Measurements from ENCODE around the gene MRM3. TPM values are rescaled to one million over a fixed set of nuclear protein-coding genes. Genes with fewer than 3 reads are reported as not detected.

Gene MRM3
- total RNA-seq, 1 donor from 2014 or later: 7.2 TPM

DNA sequence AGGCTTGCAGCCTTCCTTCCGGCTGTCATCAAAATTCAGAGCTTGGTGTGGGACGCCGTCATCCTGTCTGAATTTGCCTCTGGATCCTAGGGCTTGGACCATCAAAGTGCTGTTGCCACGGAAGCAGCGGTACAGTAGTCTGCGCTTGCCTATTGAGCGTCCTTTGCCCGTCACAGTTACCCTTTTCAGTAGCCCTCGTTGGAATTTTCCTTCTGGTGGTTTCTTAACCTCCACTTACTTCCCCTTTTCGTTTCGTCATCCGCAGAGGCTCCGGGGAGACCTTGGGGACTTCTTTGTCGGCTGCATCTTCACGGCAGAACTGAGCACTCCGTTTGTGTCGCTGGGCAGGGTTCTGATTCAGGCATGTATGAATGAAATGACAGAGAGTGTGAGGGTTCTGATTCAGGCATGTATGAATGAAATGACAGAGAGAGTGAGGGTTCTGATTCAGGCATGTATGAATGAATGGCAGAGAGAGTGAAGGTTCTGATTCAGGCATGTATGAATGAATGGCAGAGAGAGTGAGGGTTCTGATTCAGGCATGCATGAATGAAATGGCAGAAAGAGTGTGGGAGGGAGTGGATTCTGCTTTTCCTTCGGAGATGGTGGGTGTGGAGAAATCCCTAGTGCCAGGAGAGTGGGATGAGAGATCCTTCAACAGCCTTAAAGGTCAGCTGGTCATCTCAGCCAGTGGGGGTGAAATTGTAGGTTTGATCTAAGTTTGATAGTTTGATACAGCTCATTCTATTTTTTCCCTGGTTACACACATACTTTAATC lies 41.7 kb upstream of the MRM3 start:
- Mint-ChIP-seq H3K9me3 (ENCODE audit: low read depth) (no peaks in the 10 kb centered on the region), H3K4me1 (ENCODE audit: low read depth) (no peaks in the 10 kb centered on the region), H3K27me3 (ENCODE audit: low read depth) (no peaks in the 10 kb centered on the region), H3K36me3 (ENCODE audit: low read depth) (peaks cover 26% of the 10 kb centered on the region), H3K27ac (ENCODE audit: unreplicated experiment) (no peak overlapping the region), H3K4me3 (ENCODE audit: unreplicated experiment) (no peak overlapping the region)
- TF ChIP-seq, protein P1, sequence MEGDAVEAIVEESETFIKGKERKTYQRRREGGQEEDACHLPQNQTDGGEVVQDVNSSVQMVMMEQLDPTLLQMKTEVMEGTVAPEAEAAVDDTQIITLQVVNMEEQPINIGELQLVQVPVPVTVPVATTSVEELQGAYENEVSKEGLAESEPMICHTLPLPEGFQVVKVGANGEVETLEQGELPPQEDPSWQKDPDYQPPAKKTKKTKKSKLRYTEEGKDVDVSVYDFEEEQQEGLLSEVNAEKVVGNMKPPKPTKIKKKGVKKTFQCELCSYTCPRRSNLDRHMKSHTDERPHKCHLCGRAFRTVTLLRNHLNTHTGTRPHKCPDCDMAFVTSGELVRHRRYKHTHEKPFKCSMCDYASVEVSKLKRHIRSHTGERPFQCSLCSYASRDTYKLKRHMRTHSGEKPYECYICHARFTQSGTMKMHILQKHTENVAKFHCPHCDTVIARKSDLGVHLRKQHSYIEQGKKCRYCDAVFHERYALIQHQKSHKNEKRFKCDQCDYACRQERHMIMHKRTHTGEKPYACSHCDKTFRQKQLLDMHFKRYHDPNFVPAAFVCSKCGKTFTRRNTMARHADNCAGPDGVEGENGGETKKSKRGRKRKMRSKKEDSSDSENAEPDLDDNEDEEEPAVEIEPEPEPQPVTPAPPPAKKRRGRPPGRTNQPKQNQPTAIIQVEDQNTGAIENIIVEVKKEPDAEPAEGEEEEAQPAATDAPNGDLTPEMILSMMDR (IDR thresholded peaks at IDR 0.05): no peak
- DNase-seq (ENCODE audit: low spot score): no peak

GRCh38 chr17:742147-742793 lies 39.9 kb upstream of the MRM3 start:
- H3K36me3 Mint-ChIP-seq (ENCODE audit: low read depth): peaks cover 28% of the 10 kb centered on the region
- H3K9me3 Mint-ChIP-seq (ENCODE audit: low read depth): no peaks in the 10 kb centered on the region
- peak overlapping the region; percentile 25 for H3K27ac Mint-ChIP-seq (ENCODE audit: unreplicated experiment)
- no peak for DNase-seq (ENCODE audit: low spot score)
- TF ChIP-seq, protein P1 (IDR thresholded peaks at IDR 0.05): no peak
- no peaks in the 10 kb centered on the region for H3K27me3 Mint-ChIP-seq (ENCODE audit: low read depth)
- H3K4me3 Mint-ChIP-seq (ENCODE audit: unreplicated experiment): no peak overlapping the region
- no peaks in the 10 kb centered on the region for H3K4me1 Mint-ChIP-seq (ENCODE audit: low read depth)

- TF ChIP-seq, protein P1 (IDR thresholded peaks at IDR 0.05): no peak
Measured at GRCh38 chr17:743139-743538, 39.0 kb upstream of the MRM3 start.

DNA sequence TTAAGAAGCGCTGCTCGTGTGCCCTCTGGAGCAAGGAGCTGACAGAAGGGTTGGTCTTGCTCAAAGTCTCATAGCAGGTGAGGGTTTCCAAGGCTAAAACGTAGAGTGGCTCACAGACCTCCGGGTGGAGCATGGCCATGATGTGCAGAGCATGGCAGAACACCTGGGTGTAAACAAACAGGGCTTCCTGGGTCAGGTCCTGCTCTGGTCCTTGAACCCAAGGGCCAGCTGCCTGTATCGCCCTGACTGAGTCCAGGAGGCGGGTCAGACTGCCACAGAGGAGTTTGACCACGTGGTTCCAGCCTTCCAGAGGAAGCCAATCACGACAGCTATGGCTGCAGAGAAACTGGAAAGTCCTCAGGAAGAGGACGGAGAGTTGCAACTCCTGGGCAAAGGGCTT lies 37.2 kb upstream of the MRM3 start:
- peaks cover 3% of the 10 kb centered on the region for H3K4me1 Mint-ChIP-seq (ENCODE audit: low read depth)
- no peaks in the 10 kb centered on the region for H3K9me3 Mint-ChIP-seq (ENCODE audit: low read depth)
- no peak for DNase-seq (ENCODE audit: low spot score)
- peaks cover 21% of the 10 kb centered on the region for H3K36me3 Mint-ChIP-seq (ENCODE audit: low read depth)
- H3K4me3 Mint-ChIP-seq (ENCODE audit: unreplicated experiment): no peak overlapping the region
- TF ChIP-seq, protein P1 (IDR thresholded peaks at IDR 0.05): no peak
- H3K27ac Mint-ChIP-seq (ENCODE audit: unreplicated experiment): no peak overlapping the region
- H3K27me3 Mint-ChIP-seq (ENCODE audit: low read depth): no peaks in the 10 kb centered on the region

More at GRCh38 chr17:743139-743538, 39.0 kb upstream of the MRM3 start:
- Mint-ChIP-seq H3K36me3 (ENCODE audit: low read depth) (peaks cover 25% of the 10 kb centered on the region), H3K27ac (ENCODE audit: unreplicated experiment) (no peak overlapping the region), H3K27me3 (ENCODE audit: low read depth) (no peaks in the 10 kb centered on the region), H3K4me1 (ENCODE audit: low read depth) (no peaks in the 10 kb centered on the region), H3K9me3 (ENCODE audit: low read depth) (no peaks in the 10 kb centered on the region), H3K4me3 (ENCODE audit: unreplicated experiment) (no peak overlapping the region)
- no peak for DNase-seq (ENCODE audit: low spot score)

GRCh38 chr17:745406-745805 lies 36.7 kb upstream of the MRM3 start:
- no peak for DNase-seq (ENCODE audit: low spot score)
- H3K4me3 Mint-ChIP-seq (ENCODE audit: unreplicated experiment): no peak overlapping the region
- H3K27me3 Mint-ChIP-seq (ENCODE audit: low read depth): no peaks in the 10 kb centered on the region
- H3K36me3 Mint-ChIP-seq (ENCODE audit: low read depth): peaks cover 18% of the 10 kb centered on the region
- TF ChIP-seq, protein P1 (IDR thresholded peaks at IDR 0.05): no peak
- H3K27ac Mint-ChIP-seq (ENCODE audit: unreplicated experiment): no peak overlapping the region
- peaks cover 7% of the 10 kb centered on the region for H3K4me1 Mint-ChIP-seq (ENCODE audit: low read depth)
- H3K9me3 Mint-ChIP-seq (ENCODE audit: low read depth): no peaks in the 10 kb centered on the region

All from chondrocyte (in vitro differentiated cells).